Lower leg skin (tissue), 3 donors: ENCODE data around the gene AOPEP.

Source experiments
- POLR2A ChIP-seq, 2 donors: fragments of 450-650 bp; IDR thresholded peaks; one replicate each; pipeline ENCODE4 v1.6.1; 2016 to 2017; ENCODE audit warnings: antibody characterized with exemption in 2 of 2, mild to moderate bottlenecking in 1 of 2, moderate library complexity in 1 of 2
- TF ChIP-seq, protein P1 (sequence below), 3 donors: fragments of 450-650 bp; IDR thresholded peaks; one replicate each; pipeline ENCODE4 v1.5.1; 2016; ENCODE audit warnings: antibody characterized with exemption in 3 of 3, mild to moderate bottlenecking in 3 of 3, moderate library complexity in 2 of 3

- TF ChIP-seq, protein P1, sequence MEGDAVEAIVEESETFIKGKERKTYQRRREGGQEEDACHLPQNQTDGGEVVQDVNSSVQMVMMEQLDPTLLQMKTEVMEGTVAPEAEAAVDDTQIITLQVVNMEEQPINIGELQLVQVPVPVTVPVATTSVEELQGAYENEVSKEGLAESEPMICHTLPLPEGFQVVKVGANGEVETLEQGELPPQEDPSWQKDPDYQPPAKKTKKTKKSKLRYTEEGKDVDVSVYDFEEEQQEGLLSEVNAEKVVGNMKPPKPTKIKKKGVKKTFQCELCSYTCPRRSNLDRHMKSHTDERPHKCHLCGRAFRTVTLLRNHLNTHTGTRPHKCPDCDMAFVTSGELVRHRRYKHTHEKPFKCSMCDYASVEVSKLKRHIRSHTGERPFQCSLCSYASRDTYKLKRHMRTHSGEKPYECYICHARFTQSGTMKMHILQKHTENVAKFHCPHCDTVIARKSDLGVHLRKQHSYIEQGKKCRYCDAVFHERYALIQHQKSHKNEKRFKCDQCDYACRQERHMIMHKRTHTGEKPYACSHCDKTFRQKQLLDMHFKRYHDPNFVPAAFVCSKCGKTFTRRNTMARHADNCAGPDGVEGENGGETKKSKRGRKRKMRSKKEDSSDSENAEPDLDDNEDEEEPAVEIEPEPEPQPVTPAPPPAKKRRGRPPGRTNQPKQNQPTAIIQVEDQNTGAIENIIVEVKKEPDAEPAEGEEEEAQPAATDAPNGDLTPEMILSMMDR (IDR thresholded peaks at IDR 0.05) = no peak
- no peak for TF ChIP-seq POLR2A (IDR thresholded peaks at IDR 0.05)
Measured at GRCh38 chr9:94867842-94868312, 141.4 kb downstream of the AOPEP start.
